A549 (cell line): ENCODE measurements around the gene DVL2. TPM values are rescaled to one million over a fixed set of nuclear protein-coding genes. Genes with fewer than 3 reads are reported as not detected.
A peak's percentile ranks its signal among the peaks of the same experiment; 100 is the strongest.

Experiments
- ATAC-seq, 2 experiments: fragments of 200-7000 bp in 1 of 2; fragments of >200 bp in 1 of 2; cut with Nextera tagmentation in 1 of 2; cut with Tn5 transposase in 1 of 2; 3 replicates each; pipeline versions ENCODE4 v1.8.0 to v1.9.1; 2018 to 2020; ENCODE audit warnings: mild to moderate bottlenecking in 1 of 2, moderate library complexity in 1 of 2
- CTCF ChIA-PET: fragments of 300-600 bp; sonication (Branson Sonifier 250); formaldehyde crosslinking; extraction: SDS; loops from one replicate; lab custom pipeline; 2021; ENCODE audit warnings: antibody characterized with exemption, inconsistent platforms; lab: Yijun Ruan, JAX
- POLR2A ChIA-PET: fragments of 350-600 bp; formaldehyde crosslinking; extraction: SDS; loops from one replicate; lab custom pipeline; 2021; ENCODE audit warnings: antibody characterized with exemption, inconsistent platforms; lab: Yijun Ruan, JAX
- DNase-seq, 2 experiments: peaks; one replicate each; pipeline versions ENCODE4 v3.0.0 to v3.0.0-alpha.2; 2011 to 2016; ENCODE audit warnings: low read depth in 1 of 2, low spot score in 1 of 2
- FAIRE-seq: peaks from 2 replicates; lab custom pipeline; 2011; peaks lifted over from hg19 to GRCh38; lab: Jason Lieb, UNC
- H3K27ac ChIP-seq, 2 experiments: fragments of >200 bp; sonication (Bioruptor Twin); formaldehyde crosslinking; 3 replicates each; pipeline ENCODE4 v1.5.1; 2016 to 2017
- H3K4me1 ChIP-seq: fragments of >200 bp; sonication (Bioruptor Twin); formaldehyde crosslinking; 3 replicates; pipeline ENCODE4 v1.6.1; 2016
- H3K4me2 ChIP-seq: fragments of >200 bp; sonication (Bioruptor Twin); formaldehyde crosslinking; 3 replicates; pipeline ENCODE4 v1.6.1; 2016
- H3K4me3 ChIP-seq: fragments of >200 bp; sonication (Bioruptor Twin); formaldehyde crosslinking; 3 replicates; pipeline ENCODE4 v1.5.1; 2016
- H3K9me3 ChIP-seq: fragments of >200 bp; sonication (Bioruptor Twin); formaldehyde crosslinking; 3 replicates; pipeline ENCODE4 v1.6.1; 2016
- BHLHE40 ChIP-seq: IDR thresholded peaks from 2 replicates; pipeline ENCODE4 v1.6.1; 2012; ENCODE audit warnings: low read depth, low read length, inconsistent platforms
- CHD4 ChIP-seq: fragments of 200-600 bp; sonication (generic); IDR thresholded peaks from 2 replicates; pipeline ENCODE4 v1.6.1; 2016; ENCODE audit warnings: antibody characterized with exemption, mild to moderate bottlenecking, borderline replicate concordance
- E2F6 ChIP-seq: IDR thresholded peaks from 2 replicates; pipeline ENCODE4 v1.6.1; 2012; ENCODE audit warnings: low read depth, borderline replicate concordance
- EHF ChIP-seq: fragments of 250-450 bp; sonication (Bioruptor Pico); IDR thresholded peaks from 2 replicates; pipeline ENCODE4 v1.5.0; 2020; ENCODE audit warnings: mild to moderate bottlenecking
- EP300 ChIP-seq, 2 experiments: fragments of >200 bp; sonication (Bioruptor Twin); formaldehyde crosslinking; IDR thresholded peaks; 2 replicates in 1 of 2; 3 replicates in 1 of 2; pipeline ENCODE4 v1.6.1; 2016 to 2017
- HDAC2 ChIP-seq: fragments of 200-600 bp; sonication (generic); IDR thresholded peaks from 2 replicates; pipeline ENCODE4 v1.6.1; 2016
- HES2 ChIP-seq: fragments of >200 bp; sonication (Bioruptor Twin); formaldehyde crosslinking; IDR thresholded peaks from 2 replicates; pipeline ENCODE4 v1.6.1; 2016
- HOXA7 ChIP-seq: fragments of 250-450 bp; sonication (Bioruptor Pico); IDR thresholded peaks from 2 replicates; pipeline ENCODE4 v1.5.0; 2020; ENCODE audit warnings: mild to moderate bottlenecking, moderate library complexity
- HOXB13 ChIP-seq: fragments of 250-450 bp; sonication (Bioruptor Pico); IDR thresholded peaks from 2 replicates; pipeline ENCODE4 v1.5.0; 2020; ENCODE audit warnings: low read depth, mild to moderate bottlenecking, moderate library complexity
- HOXB5 ChIP-seq: fragments of 250-450 bp; sonication (Bioruptor Pico); IDR thresholded peaks from 2 replicates; pipeline ENCODE4 v1.5.0; 2020; ENCODE audit warnings: mild to moderate bottlenecking, moderate library complexity
- JUN ChIP-seq, 2 experiments: fragments of >200 bp; sonication (Bioruptor Twin); formaldehyde crosslinking; IDR thresholded peaks; 2 replicates in 1 of 2; 3 replicates in 1 of 2; pipeline ENCODE4 v1.6.1; 2016 to 2017
- KDM5A ChIP-seq: fragments of 200-600 bp; sonication (generic); IDR thresholded peaks from 2 replicates; pipeline ENCODE4 v1.6.1; 2016; ENCODE audit warnings: antibody characterized with exemption, mild to moderate bottlenecking
- MAX ChIP-seq: IDR thresholded peaks from 2 replicates; pipeline ENCODE4 v1.6.1; 2012
- MAZ ChIP-seq: fragments of 150-350 bp; IDR thresholded peaks from 2 replicates; pipeline ENCODE4 v1.6.1; 2014; ENCODE audit warnings: antibody characterized with exemption, low read depth, low read length, borderline replicate concordance
- MYC ChIP-seq: IDR thresholded peaks from 2 replicates; pipeline ENCODE4 v1.6.1; 2012; ENCODE audit warnings: mild to moderate bottlenecking, inconsistent platforms, low read length, improper control_type of control experiment, borderline replicate concordance
- NFE2L2 ChIP-seq: fragments of 150-350 bp; conservative IDR thresholded peaks from 2 replicates; pipeline ENCODE4 v1.6.1; 2014; ENCODE audit warnings: low read length
- PBX3 ChIP-seq: IDR thresholded peaks from 2 replicates; pipeline ENCODE4 v1.6.1; 2012
- PHF8 ChIP-seq: fragments of 200-600 bp; sonication (generic); IDR thresholded peaks from 2 replicates; pipeline ENCODE4 v1.6.1; 2016; ENCODE audit warnings: low read depth, mild to moderate bottlenecking, antibody characterized with exemption, moderate library complexity, borderline replicate concordance
- POLR2A ChIP-seq: IDR thresholded peaks from 2 replicates; pipeline ENCODE4 v1.6.1; 2012; ENCODE audit warnings: mild to moderate bottlenecking, low read length
- POLR2AphosphoS2 ChIP-seq: conservative IDR thresholded peaks from 2 replicates; pipeline ENCODE4 v1.6.1; 2012; ENCODE audit warnings: low read length, improper control_type of control experiment, inconsistent platforms
- RAD21 ChIP-seq, 2 experiments: fragments of >200 bp in 1 of 2; sonication (Bioruptor Twin) in 1 of 2; formaldehyde crosslinking in 1 of 2; IDR thresholded peaks in 1 of 2; conservative IDR thresholded peaks in 1 of 2; 2 replicates in 1 of 2; 3 replicates in 1 of 2; pipeline ENCODE4 v1.6.1; 2012 to 2018; ENCODE audit warnings: inconsistent platforms in 1 of 2
- RARB ChIP-seq: fragments of 250-450 bp; sonication (Bioruptor Pico); IDR thresholded peaks from 2 replicates; pipeline ENCODE4 v1.8.0; 2021; ENCODE audit warnings: mild to moderate bottlenecking, moderate library complexity
- RCOR1 ChIP-seq: fragments of 150-350 bp; IDR thresholded peaks from 2 replicates; pipeline ENCODE4 v1.6.1; 2014; ENCODE audit warnings: antibody characterized with exemption, low read length, low read depth
- SMC3 ChIP-seq: fragments of >200 bp; sonication (Bioruptor Twin); formaldehyde crosslinking; IDR thresholded peaks from 3 replicates; pipeline ENCODE4 v1.6.1; 2018; ENCODE audit warnings: inconsistent platforms
- TP53 ChIP-seq: fragments of 250-450 bp; sonication (Bioruptor Pico); IDR thresholded peaks from 2 replicates; pipeline ENCODE4 v1.5.0; 2021; ENCODE audit warnings: mild to moderate bottlenecking, moderate library complexity
- USF2 ChIP-seq: fragments of 450-650 bp; IDR thresholded peaks from 2 replicates; pipeline ENCODE4 v1.6.1; 2014; ENCODE audit warnings: antibody characterized with exemption
- ZC3H11A ChIP-seq: fragments of 450-650 bp; IDR thresholded peaks from 2 replicates; pipeline ENCODE4 v1.6.1; 2014; ENCODE audit warnings: antibody characterized with exemption, mild to moderate bottlenecking
- ZSCAN20 ChIP-seq: fragments of 250-450 bp; sonication (Bioruptor Pico); IDR thresholded peaks from 2 replicates; pipeline ENCODE4 v1.8.0; 2022; ENCODE audit warnings: mild to moderate bottlenecking, moderate library complexity
- WGBS: methylation state at CpG from one replicate; pipeline ENCODE4 v1.1.6; 2017; ENCODE audit errors: missing lambda C conversion rate; 5-methylcytosine and 5-hydroxymethylcytosine counted together
- polyA minus RNA-seq: library from RNA; depleted of rRNA, polyadenylated mRNA; stranded (reverse); fragments of >200 nt; gene quantifications from 2 replicates; pipeline ENCODE4 v1.2.3, GENCODE V29; 2011; rRNA and poly(A)+ RNA removed
- polyA plus RNA-seq, 4 experiments: library from polyadenylated mRNA; depleted of rRNA in 3 of 4; stranded (reverse); fragments of >200 nt; fragmentation: RNase III in 1 of 4; extraction: RNeasy Plus Mini Kit Qiagen cat#74134 plus additional on column Dnase treatment in 1 of 4; gene quantifications; 2 replicates in 3 of 4; 3 replicates in 1 of 4; pipeline ENCODE4 v1.2.3, GENCODE V29; 2011 to 2017
- TF ChIP-seq, protein P1 (sequence below): fragments of >200 bp; sonication (Bioruptor Twin); formaldehyde crosslinking; IDR thresholded peaks from 3 replicates; pipeline ENCODE4 v1.6.1; 2016
- TF ChIP-seq, protein P2 (sequence below): fragments of 200-600 bp; sonication (generic); IDR thresholded peaks from 2 replicates; pipeline ENCODE4 v1.6.1; 2016; ENCODE audit warnings: antibody characterized with exemption, mild to moderate bottlenecking, moderate library complexity

Gene DVL2
- polyA plus RNA-seq (2011; rRNA removed) (5.7 and 9.6 TPM in 2 replicates), polyA plus RNA-seq (2017; fragmentation: RNase III; extraction: RNeasy Plus Mini Kit Qiagen cat#74134 plus additional on column Dnase treatment) (30.7 to 40.4 TPM (median 37.7 TPM) in 3 replicates), polyA minus RNA-seq (27.8 and 36.3 TPM in 2 replicates)
- 6.5 and 9.2 TPM in 2 replicates for polyA plus RNA-seq (2012; cell fraction: cytosol; rRNA removed)
- polyA plus RNA-seq (2012; cell fraction: nucleus; rRNA removed), result 13.8 and 22.3 TPM in 2 replicates

DNA sequence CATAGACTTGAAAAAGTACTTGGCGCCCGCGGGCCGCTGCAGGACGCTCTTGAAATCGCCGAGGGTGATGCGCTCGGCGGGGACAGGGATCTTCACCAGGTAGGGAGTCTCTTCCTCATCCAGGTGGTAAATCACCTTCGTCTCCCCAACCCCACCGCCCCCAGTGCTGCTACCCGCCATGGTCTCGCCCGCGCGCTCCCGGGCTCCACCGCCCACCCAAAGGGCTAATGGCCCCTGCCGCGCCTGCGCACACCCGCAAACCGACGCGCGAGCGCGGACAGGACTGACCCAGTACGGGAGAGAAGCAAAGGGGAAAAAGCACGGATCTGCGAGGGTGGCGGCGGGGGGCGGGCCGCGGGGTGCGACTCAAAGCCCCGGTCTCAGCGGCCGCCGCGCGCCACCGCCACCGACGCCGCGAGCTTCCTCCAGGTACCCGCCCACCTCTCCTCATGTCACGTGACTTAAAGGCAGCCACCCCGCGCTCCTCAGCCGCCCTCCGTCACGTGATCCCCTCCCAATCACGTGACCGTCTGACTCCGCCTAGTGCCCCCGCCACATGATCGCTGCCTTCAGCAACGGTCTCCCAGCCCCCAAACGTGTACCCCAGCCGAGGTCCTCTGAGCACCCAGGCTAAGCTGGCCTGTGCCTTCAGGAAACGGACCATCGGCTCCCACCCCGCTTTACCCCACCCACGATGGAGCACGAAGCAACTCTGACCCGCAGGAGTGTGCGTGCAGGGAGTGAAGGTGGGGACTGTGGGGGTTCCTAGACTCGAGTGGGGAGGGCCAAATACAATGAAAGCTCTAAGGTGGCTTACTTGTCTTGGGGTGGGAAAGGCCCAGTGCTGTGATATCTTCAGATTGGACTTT is at the start of gene DVL2:
DVL2 (minus strand) TSS at position 435 of the 869 bp plus-strand sequence; CDS start at position 180, 255 bp downstream.
- H3K27ac ChIP-seq, result peak within 1 kb of the TSS; percentile 94 to 95
- H3K4me2 ChIP-seq, result peak within 1 kb of the TSS; percentile 92
- H3K9me3 ChIP-seq, result no peaks in the 10 kb centered on the region
- DNase-seq, result peak; percentile 98
- peaks cover 44% of the 10 kb centered on the region for H3K4me1 ChIP-seq
- peak within 1 kb of the TSS; percentile 77 for H3K4me3 ChIP-seq
- POLR2A ChIA-PET, result interaction anchor here (0.5 to 6.9 kb wide), 10 partner anchors 8 to 199 kb away, joined by 3 to 63 read pairs (median 3); partner anchors contain the start of genes ACADVL, DLG4, GABARAP and SLC16A13
- FAIRE-seq, result peak; percentile 98
- under 1% methylated on average over 35 of the region's 72 CpGs for WGBS
- peak; percentile 49 to 75 for ATAC-seq
- CTCF ChIA-PET, result interaction anchor here (1.0 to 17.3 kb wide), 6 partner anchors 12 to 189 kb away, joined by 3 to 169 read pairs (median 7); partner anchors contain the start of genes ACADVL and DLG4
- no peak for TF ChIP-seq HES2
- TF ChIP-seq EP300 (IDR thresholded peaks at IDR 0.05), result 0 out of 5 replicates have a peak, but pooled peaks of 1 of the 2 experiments have one; percentile 24
- peak; percentile 97 for TF ChIP-seq HOXB5
- TF ChIP-seq CHD4, result no peak
- TF ChIP-seq SMC3, result no peak
- TF ChIP-seq EHF (CRISPR knock-in tag), result peak; percentile 88; the same call in 1 of the 2 replicates
- peak; percentile 88 for TF ChIP-seq ZSCAN20 (CRISPR knock-in tag)
- peak; percentile 79; the same call in 1 of the 2 replicates for TF ChIP-seq E2F6
- TF ChIP-seq, protein P1, sequence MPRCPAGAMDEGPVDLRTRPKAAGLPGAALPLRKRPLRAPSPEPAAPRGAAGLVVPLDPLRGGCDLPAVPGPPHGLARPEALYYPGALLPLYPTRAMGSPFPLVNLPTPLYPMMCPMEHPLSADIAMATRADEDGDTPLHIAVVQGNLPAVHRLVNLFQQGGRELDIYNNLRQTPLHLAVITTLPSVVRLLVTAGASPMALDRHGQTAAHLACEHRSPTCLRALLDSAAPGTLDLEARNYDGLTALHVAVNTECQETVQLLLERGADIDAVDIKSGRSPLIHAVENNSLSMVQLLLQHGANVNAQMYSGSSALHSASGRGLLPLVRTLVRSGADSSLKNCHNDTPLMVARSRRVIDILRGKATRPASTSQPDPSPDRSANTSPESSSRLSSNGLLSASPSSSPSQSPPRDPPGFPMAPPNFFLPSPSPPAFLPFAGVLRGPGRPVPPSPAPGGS, result peak; percentile 96; the same call in 2 of the 3 replicates
- no peak for TF ChIP-seq ZC3H11A
- peak; percentile 100 for TF ChIP-seq USF2
- TF ChIP-seq RAD21 (conservative IDR thresholded peaks at IDR 0.05 in 1 of 2, IDR thresholded peaks at IDR 0.05 in 1 of 2), result 0 out of 5 replicates have a peak, but pooled peaks of 1 of the 2 experiments have one; percentile 13
- 0 out of 2 replicates have a peak, but pooled peaks have one; percentile 66 for TF ChIP-seq HDAC2
- TF ChIP-seq MYC, result no peak
- peak; percentile 86 for TF ChIP-seq POLR2A
- TF ChIP-seq PBX3, result peak; percentile 98
- TF ChIP-seq, protein P2, sequence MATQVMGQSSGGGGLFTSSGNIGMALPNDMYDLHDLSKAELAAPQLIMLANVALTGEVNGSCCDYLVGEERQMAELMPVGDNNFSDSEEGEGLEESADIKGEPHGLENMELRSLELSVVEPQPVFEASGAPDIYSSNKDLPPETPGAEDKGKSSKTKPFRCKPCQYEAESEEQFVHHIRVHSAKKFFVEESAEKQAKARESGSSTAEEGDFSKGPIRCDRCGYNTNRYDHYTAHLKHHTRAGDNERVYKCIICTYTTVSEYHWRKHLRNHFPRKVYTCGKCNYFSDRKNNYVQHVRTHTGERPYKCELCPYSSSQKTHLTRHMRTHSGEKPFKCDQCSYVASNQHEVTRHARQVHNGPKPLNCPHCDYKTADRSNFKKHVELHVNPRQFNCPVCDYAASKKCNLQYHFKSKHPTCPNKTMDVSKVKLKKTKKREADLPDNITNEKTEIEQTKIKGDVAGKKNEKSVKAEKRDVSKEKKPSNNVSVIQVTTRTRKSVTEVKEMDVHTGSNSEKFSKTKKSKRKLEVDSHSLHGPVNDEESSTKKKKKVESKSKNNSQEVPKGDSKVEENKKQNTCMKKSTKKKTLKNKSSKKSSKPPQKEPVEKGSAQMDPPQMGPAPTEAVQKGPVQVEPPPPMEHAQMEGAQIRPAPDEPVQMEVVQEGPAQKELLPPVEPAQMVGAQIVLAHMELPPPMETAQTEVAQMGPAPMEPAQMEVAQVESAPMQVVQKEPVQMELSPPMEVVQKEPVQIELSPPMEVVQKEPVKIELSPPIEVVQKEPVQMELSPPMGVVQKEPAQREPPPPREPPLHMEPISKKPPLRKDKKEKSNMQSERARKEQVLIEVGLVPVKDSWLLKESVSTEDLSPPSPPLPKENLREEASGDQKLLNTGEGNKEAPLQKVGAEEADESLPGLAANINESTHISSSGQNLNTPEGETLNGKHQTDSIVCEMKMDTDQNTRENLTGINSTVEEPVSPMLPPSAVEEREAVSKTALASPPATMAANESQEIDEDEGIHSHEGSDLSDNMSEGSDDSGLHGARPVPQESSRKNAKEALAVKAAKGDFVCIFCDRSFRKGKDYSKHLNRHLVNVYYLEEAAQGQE, result peak; percentile 47; the same call in 1 of the 2 replicates
- TF ChIP-seq MAX, result peak; percentile 97
- TF ChIP-seq POLR2AphosphoS2, result peak; percentile 90
- TF ChIP-seq TP53, result peak; percentile 95
- peak; percentile 94 to 99 for TF ChIP-seq JUN (IDR thresholded peaks at IDR 0.05)
- peak; percentile 87 for TF ChIP-seq KDM5A
- peak; percentile 73; the same call in 1 of the 2 replicates for TF ChIP-seq PHF8
- 0 out of 2 replicates have a peak, but pooled peaks have one; percentile 63 for TF ChIP-seq MAZ
- no peak for TF ChIP-seq RARB (CRISPR knock-in tag)
- no peak for TF ChIP-seq RCOR1
- TF ChIP-seq HOXB13, result peak; percentile 74; the same call in 1 of the 2 replicates
- TF ChIP-seq NFE2L2, result no peak
- TF ChIP-seq BHLHE40, result peak; percentile 86
- TF ChIP-seq HOXA7 (CRISPR knock-in tag), result peak; percentile 80; the same call in 1 of the 2 replicates
